ENCODE measurements around the gene LIM2. TPM values are rescaled to one million over a fixed set of nuclear protein-coding genes. Genes with fewer than 3 reads are reported as not detected.

The LIM2 gene
- total and polyA plus RNA-seq, 9 of the 15 experiments (the other 6 are each of a cell fraction or from before 2014, with no cell fraction given) = 0.07 to 0.45 (median 0.18) TPM; not detected in 4

GRCh38 chr19:51338563-51339312 lies 49.0 kb downstream of the LIM2 start (continued):
- TF ChIP-seq ARID3A (IDR thresholded peaks at IDR 0.05; ENCODE audit: borderline replicate concordance, low read depth, low read length) = no peak

- Histone ChIP-seq H3K27ac (ENCODE audit: extremely low read depth, low read depth, low read length) (peak overlapping the region; percentile 76), H3K9me3 (replicated peaks; ENCODE audit: control insufficient read depth, insufficient read depth, low read depth, low read length) (no peaks in the 10 kb centered on the region), H3K27me3 (ENCODE audit: control insufficient read depth in 2 of 2, insufficient read depth in 2 of 2, low read length in 2 of 2) (no peaks in the 10 kb centered on the region), H3K79me2 (ENCODE audit: control insufficient read depth, insufficient read depth, low read length) (no peaks in the 10 kb centered on the region), H3K4me2 (ENCODE audit: insufficient read depth, low read length) (peak overlapping the region; percentile 99), H3K4me3 (no peak overlapping the region), H3K36me3 (ENCODE audit: control insufficient read depth, insufficient read depth, low read length) (no peaks in the 10 kb centered on the region), H3K4me1 (replicated peaks in 1 of 2; ENCODE audit: control insufficient read depth in 2 of 2, insufficient read depth in 2 of 2, low read length in 2 of 2) (peaks cover 26 to 41% of the 10 kb centered on the region in 2 experiments; a peak in 4 of 5 replicates), H4K20me1 (replicated peaks; ENCODE audit: control insufficient read depth, insufficient read depth, low read length) (no peaks in the 10 kb centered on the region), H3K9ac (ENCODE audit: insufficient read depth in 1 of 2, low read depth in 2 of 2, low read length in 2 of 2) (peak overlapping the region; percentile 58 to 72; a peak in 2 of 4 replicates), H3K9me1 (ENCODE audit: control insufficient read depth, insufficient read depth, low read length) (no peaks in the 10 kb centered on the region), H2AFZ (ENCODE audit: low read depth, low read length) (peak overlapping the region; percentile 98)
- POLR2A ChIA-PET = interaction anchor here (0.5 to 0.6 kb wide), 2 partner anchors 210 to 440 kb away, joined by 3 to 4 read pairs; no protein-coding TSS in a partner anchor
- BruUV-seq (replicated peaks) = TSS peak; percentile 61
- no peak for TF ChIP-seq STAT5A (IDR thresholded peaks at IDR 0.05; ENCODE audit: borderline replicate concordance, low read length)
- peak; percentile 47 for TF ChIP-seq GTF3C2 (IDR thresholded peaks at IDR 0.05; ENCODE audit: borderline replicate concordance, extremely low read depth, insufficient read length)
- TF ChIP-seq ADNP (tag; IDR thresholded peaks at IDR 0.05) = peak; percentile 72; the same call in 1 of the 2 replicates
- no peak for TF ChIP-seq TAF1 (IDR thresholded peaks at IDR 0.05; ENCODE audit: control insufficient read depth, extremely low read depth, insufficient read depth, low read length, severe bottlenecking)
- TF ChIP-seq KLF6 (CRISPR knock-in tag; IDR thresholded peaks at IDR 0.05; ENCODE audit: borderline replicate concordance) = no peak
- peak; percentile 87 for TF ChIP-seq ZNF24 (IDR thresholded peaks at IDR 0.05)
- no peak for TF ChIP-seq POU5F1 (IDR thresholded peaks at IDR 0.05; ENCODE audit: borderline replicate concordance, low read depth, low read length, partially characterized antibody)
- TF ChIP-seq MLLT1 (IDR thresholded peaks at IDR 0.05) = 0 out of 4 replicates have a peak, but pooled peaks of 1 of the 2 experiments have one; percentile 19
- peak; percentile 7; the same call in 1 of the 2 replicates for TF ChIP-seq CEBPB (tag; IDR thresholded peaks at IDR 0.05)
- WGBS (ENCODE audit: insufficient coverage, low coverage, missing lambda C conversion rate) = 85% methylated on average over 14 of the region's 19 CpGs
- in situ Hi-C loops (cut with MboI) (loop anchor here (5.0 kb wide), 1 partner anchor 324 kb away; no protein-coding TSS in a partner anchor), intact Hi-C loops (cut with micrococcal nuclease) (loop anchor here (1.0 to 5.0 kb wide), 4 partner anchors 42 to 469 kb away; no protein-coding TSS in a partner anchor)
- CTCF ChIA-PET (ENCODE audit: low intra/inter-chr PET ratio) = interaction anchor here (0.6 to 2.4 kb wide), 5 partner anchors 70 to 446 kb away, joined by 3 to 14 read pairs (median 4); no protein-coding TSS in a partner anchor
- no peak for DNase-seq (ENCODE audit: extremely low read depth in 1 of 4, low spot score in 3 of 4)
- ATAC-seq = no peak
- FAIRE-seq = no peak
These were observed 49.8 kb downstream of the LIM2 start for GRCh38 chr19:51337861-51338562.
